K562 (cell line): ENCODE measurements around the gene PLCL2. TPM values are rescaled to one million over a fixed set of nuclear protein-coding genes. Genes with fewer than 3 reads are reported as not detected.
A peak's percentile ranks its signal among the peaks of the same experiment; 100 is the strongest.

ENCODE experiments used
- ATAC-seq: fragments of 200-7000 bp; cut with Tn5 transposase; 3 replicates; pipeline ENCODE4 v1.9.1; 2020; ENCODE audit warnings: moderate library complexity
- BruUV-seq: library from RNA; stranded (reverse); fragments of 400-500 nt; replicated peaks from 2 replicates; lab custom pipeline; 2021; lab: Mats Ljungman, UMichigan
- CTCF ChIA-PET: fragments of 300-600 bp; formaldehyde crosslinking; extraction: SDS; loops from one replicate; lab custom pipeline; 2021; ENCODE audit warnings: low intra/inter-chr PET ratio; lab: Yijun Ruan, JAX
- POLR2A ChIA-PET: fragments of 300-600, 350-650 bp; sonication (Branson Sonifier 250); formaldehyde crosslinking; extraction: SDS; loops from one replicate; lab custom pipeline; 2021; ENCODE audit warnings: antibody characterized with exemption, inconsistent platforms; lab: Yijun Ruan, JAX
- DNase-seq, 4 experiments: peaks; one replicate each; pipeline versions ENCODE4 v3.0.0 to v3.0.0-alpha.2; 2011 to 2018; ENCODE audit warnings: low spot score in 3 of 4, mixed read lengths in 3 of 4; ENCODE audit errors: extremely low read depth in 1 of 4
- FAIRE-seq: peaks from 2 replicates; lab custom pipeline; 2011; peaks lifted over from hg19 to GRCh38; lab: Jason Lieb, UNC
- H2AFZ ChIP-seq: 2 replicates; pipeline ENCODE4 v1.6.0; 2011; ENCODE audit warnings: low read depth, low read length, control low read depth, inconsistent platforms
- H3K27ac ChIP-seq: fragments of 200-600 bp; 3 replicates; pipeline ENCODE4 v1.8.0; 2011; ENCODE audit warnings: low read depth, mild to moderate bottlenecking, control low read depth, inconsistent platforms, low read length, moderate library complexity, mixed read lengths; ENCODE audit errors: extremely low read depth
- H3K27me3 ChIP-seq, 2 experiments: fragments of 300-600 bp in 1 of 2; 2 replicates in 1 of 2; 3 replicates in 1 of 2; pipeline versions ENCODE4 v1.6.0 to v1.8.0; 2011; ENCODE audit warnings: inconsistent platforms in 2 of 2, low read length in 2 of 2, mild to moderate bottlenecking in 1 of 2, mixed read lengths in 1 of 2, moderate library complexity in 1 of 2; ENCODE audit not compliant: control insufficient read depth in 2 of 2, insufficient read depth in 2 of 2
- H3K36me3 ChIP-seq: fragments of 300-600 bp; 3 replicates; pipeline ENCODE4 v1.8.0; 2011; ENCODE audit warnings: mild to moderate bottlenecking, low read length, inconsistent platforms; ENCODE audit not compliant: control insufficient read depth, insufficient read depth
- H3K4me1 ChIP-seq, 2 experiments: fragments of 200-600 bp in 1 of 2; replicated peaks in 1 of 2; 2 replicates in 1 of 2; 3 replicates in 1 of 2; pipeline versions ENCODE4 v1.5.1 to v1.8.0; 2011; ENCODE audit warnings: inconsistent platforms in 2 of 2, low read length in 2 of 2, mild to moderate bottlenecking in 1 of 2, mixed read lengths in 1 of 2, moderate library complexity in 1 of 2; ENCODE audit not compliant: control insufficient read depth in 2 of 2, insufficient read depth in 2 of 2
- H3K4me2 ChIP-seq: 2 replicates; pipeline ENCODE4 v1.6.1; 2011; ENCODE audit warnings: low read length, control low read depth, inconsistent platforms, mixed read lengths; ENCODE audit not compliant: insufficient read depth
- H3K4me3 ChIP-seq: fragments of 200-600 bp; sonication (generic), shearing (Covaris generic); 2 replicates; pipeline ENCODE4 v1.5.1; 2016; ENCODE audit warnings: control low read depth, inconsistent platforms
- H3K79me2 ChIP-seq: fragments of 200-600 bp; 3 replicates; pipeline ENCODE4 v1.8.0; 2011; ENCODE audit warnings: low read length, inconsistent platforms; ENCODE audit not compliant: control insufficient read depth, insufficient read depth
- H3K9ac ChIP-seq, 2 experiments: 2 replicates each; pipeline versions ENCODE4 v1.6.0 to v1.6.1; 2011; ENCODE audit warnings: low read depth in 2 of 2, low read length in 2 of 2, control low read depth in 1 of 2, inconsistent platforms in 1 of 2, mild to moderate bottlenecking in 1 of 2, mixed read lengths in 1 of 2; ENCODE audit not compliant: insufficient read depth in 1 of 2
- H3K9me1 ChIP-seq: one replicate; pipeline ENCODE4 v1.6.0; 2011; ENCODE audit warnings: inconsistent platforms, mild to moderate bottlenecking, low read length, moderate library complexity; ENCODE audit not compliant: control insufficient read depth, insufficient read depth
- H3K9me3 ChIP-seq: replicated peaks from 2 replicates; pipeline ENCODE4 v1.5.1; 2011; ENCODE audit warnings: low read depth, low read length, inconsistent platforms; ENCODE audit not compliant: control insufficient read depth, insufficient read depth
- H4K20me1 ChIP-seq: replicated peaks from 2 replicates; pipeline ENCODE4 v1.6.1; 2011; ENCODE audit warnings: low read length, inconsistent platforms, mixed read lengths; ENCODE audit not compliant: control insufficient read depth, insufficient read depth
- ARID1B ChIP-seq: fragments of 450-650 bp; IDR thresholded peaks from 2 replicates; pipeline ENCODE4 v1.6.1; 2016; ENCODE audit warnings: antibody characterized with exemption, mild to moderate bottlenecking, inconsistent platforms
- CBX3 ChIP-seq, 2 experiments: IDR thresholded peaks; 1 replicate in 1 of 2; 2 replicates in 1 of 2; pipeline ENCODE4 v1.6.1; 2012; ENCODE audit warnings: inconsistent platforms in 2 of 2, low read length in 2 of 2, borderline replicate concordance in 1 of 2, control low read depth in 1 of 2
- DPF2 ChIP-seq: fragments of 450-650 bp; IDR thresholded peaks from 2 replicates; pipeline ENCODE4 v1.6.1; 2016
- HBP1 ChIP-seq: fragments of 450-650 bp; formaldehyde crosslinking; IDR thresholded peaks from 2 replicates; pipeline ENCODE4 v1.4.0; 2022; ENCODE audit warnings: missing genetic modification characterization
- NCOR1 ChIP-seq: fragments of 450-650 bp; IDR thresholded peaks from 2 replicates; pipeline ENCODE4 v1.6.1; 2016; ENCODE audit warnings: mild to moderate bottlenecking, moderate library complexity
- RBM25 ChIP-seq: fragments of 200-400 bp; formaldehyde crosslinking; IDR thresholded peaks from 2 replicates; pipeline ENCODE4 v1.6.1; 2018; ENCODE audit warnings: low read length, low read depth, moderate library complexity; ENCODE audit not compliant: severe bottlenecking
- SAP30 ChIP-seq: fragments of 200-600 bp; sonication (generic); IDR thresholded peaks from 2 replicates; pipeline ENCODE4 v1.6.1; 2012; ENCODE audit warnings: borderline replicate concordance, low read depth, mild to moderate bottlenecking, moderate library complexity, low read length, control low read depth, inconsistent platforms; ENCODE audit not compliant: insufficient read depth, poor library complexity, severe bottlenecking
- STAT5A ChIP-seq: IDR thresholded peaks from 2 replicates; pipeline ENCODE4 v1.6.1; 2012; ENCODE audit warnings: low read length, inconsistent platforms, borderline replicate concordance
- TEAD4 ChIP-seq, 2 experiments: sonication (generic) in 1 of 2; formaldehyde crosslinking in 1 of 2; IDR thresholded peaks; 2 replicates each; pipeline versions ENCODE4 v1.6.1 to v1.8.0; 2012 to 2022; ENCODE audit warnings: borderline replicate concordance in 1 of 2, inconsistent platforms in 1 of 2, low read length in 1 of 2, mild to moderate bottlenecking in 1 of 2, missing genetic modification reagents in 1 of 2
- TRIM24 ChIP-seq, 2 experiments: fragments of 450-650 bp; IDR thresholded peaks; 2 replicates each; pipeline ENCODE4 v1.6.1; 2016
- ZNF407 ChIP-seq: fragments of 450-650 bp; IDR thresholded peaks from 2 replicates; pipeline ENCODE4 v1.6.1; 2016; ENCODE audit warnings: low read depth
- ZNF408 ChIP-seq: fragments of 250-450 bp; sonication (Bioruptor Pico); IDR thresholded peaks from 2 replicates; pipeline ENCODE4 v1.4.0; 2020; ENCODE audit warnings: low read depth, mild to moderate bottlenecking, moderate library complexity
- ZNF445 ChIP-seq: fragments of 250-450 bp; sonication (Bioruptor Pico); IDR thresholded peaks from 2 replicates; pipeline ENCODE4 v1.4.0; 2020; ENCODE audit warnings: low read depth, mild to moderate bottlenecking, moderate library complexity
- ZSCAN29 ChIP-seq: fragments of 450-650 bp; IDR thresholded peaks from 2 replicates; pipeline ENCODE4 v1.6.1; 2017
- WGBS: fragments of 100-300 bp; shearing (Covaris generic); methylation state at CpG from one replicate; pipeline ENCODE4 v1.1.6; 2016; ENCODE audit warnings: low coverage, mixed read lengths; ENCODE audit not compliant: insufficient coverage; ENCODE audit errors: missing lambda C conversion rate; 5-methylcytosine and 5-hydroxymethylcytosine counted together
- in situ Hi-C: fragments of 300-500 bp; cut with MboI; formaldehyde crosslinking; loops from 4 replicates; pipeline ENCODE4 v1.15.0; 2018; ENCODE audit warnings: inconsistent platforms, mixed read lengths
- intact Hi-C: fragments of 100-400 bp; cut with micrococcal nuclease; formaldehyde crosslinking; loops from 2 replicates; pipeline ENCODE4 v1.14.2; 2022
- polyA plus RNA-seq, 8 experiments: library from polyadenylated mRNA; depleted of rRNA in 4 of 8; stranded (reverse) in 5 of 8; unstranded in 3 of 8; fragments of >200 nt; fragmentation: Nextera tagmentation in 2 of 8; fragmentation: Illumina TruSeq in 1 of 8; extraction: Ambion mirVana in 2 of 8; extraction: Trizol in 1 of 8; gene quantifications; 2 replicates each; pipeline versions ENCODE4 v1.2.1 to v1.2.3, GENCODE V29; 2011 to 2014; ENCODE audit warnings: inconsistent platforms in 1 of 8, missing spikeins in 1 of 8
- total RNA-seq, 7 experiments: library from RNA; depleted of rRNA in 6 of 7; stranded (reverse); fragments of >200 nt in 6 of 7; fragmentation: Illumina TruSeq in 2 of 7; extraction: Trizol in 2 of 7; gene quantifications; 2 replicates each; pipeline versions ENCODE4 v1.2.1 to v1.2.3, GENCODE V29; 2011 to 2021; ENCODE audit warnings: low replicate concordance in 1 of 7

PLCL2 gene
- total and polyA plus RNA-seq, 9 of the 15 experiments (the other 6 are each of a cell fraction or from before 2014, with no cell fraction given): 0.03 to 0.18 (median 0.11) TPM; not detected in 2

GRCh38 chr3:17075907-17076306 lies 191.2 kb downstream of the PLCL2 start:
- H4K20me1 ChIP-seq: no peaks in the 10 kb centered on the region
- 0% methylated on average over 1 of the region's 1 CpG for WGBS
- no peak overlapping the region for H2AFZ ChIP-seq
- no peak overlapping the region for H3K4me2 ChIP-seq
- no peaks in the 10 kb centered on the region for H3K36me3 ChIP-seq
- H3K4me3 ChIP-seq: no peak overlapping the region
- POLR2A ChIA-PET: no interaction called here
- no peaks in the 10 kb centered on the region for H3K79me2 ChIP-seq
- no peaks in the 10 kb centered on the region for H3K9me3 ChIP-seq
- FAIRE-seq (no peak), DNase-seq (peak in 1 of 4 experiments; percentile 24), ATAC-seq (no peak)
- peaks cover 0 to 12% of the 10 kb centered on the region in 2 experiments; a peak in 3 of 5 replicates for H3K27me3 ChIP-seq
- no peak overlapping the region for H3K9ac ChIP-seq
- CTCF ChIA-PET: interaction anchor here (0.7 kb wide), 1 partner anchor 95 kb away, joined by 3 read pairs; no protein-coding TSS in a partner anchor
- no peaks in the 10 kb centered on the region; a peak in 1 of 5 replicates for H3K4me1 ChIP-seq
- H3K27ac ChIP-seq: no peak overlapping the region
- no peaks in the 10 kb centered on the region for H3K9me1 ChIP-seq
- no TSS peak for BruUV-seq
- intact Hi-C loops: no loop called here
- in situ Hi-C loops: no loop called here
- TF ChIP-seq STAT5A: peak; percentile 35; the same call in 1 of the 2 replicates
- TF ChIP-seq ARID1B: peak; percentile 70
- peak; percentile 76 to 79 for TF ChIP-seq TRIM24 (IDR thresholded peaks at IDR 0.05)
- peak; percentile 58 for TF ChIP-seq TEAD4 (IDR thresholded peaks at IDR 0.05; ENCODE audit: low read length)
- TF ChIP-seq TEAD4 (CRISPR knock-in tag; IDR thresholded peaks at IDR 0.05; ENCODE audit: borderline replicate concordance): no peak
- no peak for TF ChIP-seq ZNF445 (CRISPR knock-in tag)
- TF ChIP-seq ZNF407: peak; percentile 50; the same call in 1 of the 2 replicates
- no peak for TF ChIP-seq SAP30
- TF ChIP-seq HBP1: no peak
- peak; percentile 73 for TF ChIP-seq RBM25
- TF ChIP-seq DPF2: 0 out of 2 replicates have a peak, but pooled peaks have one; percentile 23
- no peak for TF ChIP-seq ZSCAN29
- TF ChIP-seq CBX3 (IDR thresholded peaks at IDR 0.05; ENCODE audit: borderline replicate concordance in 1 of 2, low read length in 2 of 2): peak in 1 of 2 experiments; percentile 74; a peak in 2 of 3 replicates
- peak; percentile 46 for TF ChIP-seq NCOR1
- TF ChIP-seq ZNF408: no peak
